ENCODE measurements around the gene CFHR2.

DNA sequence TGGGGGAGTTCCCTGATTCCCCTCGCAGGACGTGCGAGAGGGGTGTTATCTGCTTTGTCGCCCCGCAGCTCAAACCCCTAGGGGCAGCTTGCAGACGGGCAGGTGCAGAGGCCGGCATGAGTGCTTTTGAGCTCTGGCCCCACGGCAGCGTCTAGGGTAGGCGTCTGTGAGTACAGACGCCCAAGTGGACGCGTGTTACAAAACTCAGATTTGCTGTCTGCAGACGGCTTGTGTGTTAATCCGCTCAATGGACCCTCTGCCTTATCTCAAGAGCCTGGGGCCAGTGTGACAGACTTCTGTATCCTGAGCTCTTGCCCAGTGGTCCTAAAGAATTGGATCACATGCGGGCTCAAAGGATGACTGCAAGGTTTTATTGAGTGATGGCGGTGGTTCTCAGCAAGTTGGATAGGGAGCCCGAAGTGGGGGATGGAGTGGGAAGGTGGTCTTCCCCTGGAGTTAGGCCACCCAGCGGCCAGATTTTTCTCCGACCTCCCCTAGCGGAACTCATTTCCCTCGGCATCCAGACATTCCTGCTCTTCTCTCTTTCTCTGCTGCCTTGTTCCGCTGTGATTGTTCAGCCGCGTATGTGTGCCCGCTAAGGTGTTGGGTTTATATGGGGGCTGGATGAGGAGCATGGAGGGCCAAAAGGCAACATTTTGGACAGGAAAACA is 46.2 kb upstream of the CFHR2 start:
- no peak for TF ChIP-seq POLR2A (IDR thresholded peaks at IDR 0.05; ENCODE audit: low read length)
- TF ChIP-seq GATA1 (IDR thresholded peaks at IDR 0.05; ENCODE audit: low read depth, low read length), result no peak

All from erythroblast (primary cell).